K562 (cell line): ENCODE results near the gene RPL7A. TPM values are rescaled to one million over a fixed set of nuclear protein-coding genes. Genes with fewer than 3 reads are reported as not detected.
A peak's percentile ranks its signal among the peaks of the same experiment; 100 is the strongest.

Source experiments
- FOXK2 ChIP-seq, 2 experiments: fragments of 450-650 bp; IDR thresholded peaks in 1 of 2; conservative IDR thresholded peaks in 1 of 2; 2 replicates each; pipeline ENCODE4 v1.6.1; 2016; ENCODE audit warnings: low read depth in 2 of 2, mild to moderate bottlenecking in 1 of 2
- IRF2 ChIP-seq: sonication (generic); formaldehyde crosslinking; IDR thresholded peaks from 2 replicates; pipeline ENCODE4 v1.8.1; 2022; ENCODE audit warnings: mild to moderate bottlenecking, missing genetic modification reagents
- KAT2B ChIP-seq: IDR thresholded peaks from one replicate; pipeline ENCODE4 v1.6.1; 2012; ENCODE audit warnings: low read depth, mild to moderate bottlenecking, control low read depth, inconsistent platforms, low read length, moderate library complexity
- NR0B1 ChIP-seq: fragments of 450-650 bp; IDR thresholded peaks from one replicate; pipeline ENCODE4 v1.6.1; 2018; ENCODE audit warnings: mild to moderate bottlenecking, moderate library complexity; ENCODE audit not compliant: partially characterized antibody
- PCBP1 ChIP-seq: fragments of 200-400 bp; formaldehyde crosslinking; IDR thresholded peaks from 2 replicates; pipeline ENCODE4 v1.6.1; 2018; ENCODE audit warnings: mild to moderate bottlenecking, low read depth, low read length; ENCODE audit not compliant: poor library complexity, severe bottlenecking
- RFX5 ChIP-seq: IDR thresholded peaks from 2 replicates; pipeline ENCODE4 v1.6.1; 2011; ENCODE audit warnings: low read depth, mild to moderate bottlenecking, improper control_type of control experiment, low read length
- SIN3A ChIP-seq, 2 experiments: fragments of 150-350 bp in 1 of 2; IDR thresholded peaks; 2 replicates each; pipeline ENCODE4 v1.6.1; 2011 to 2016; ENCODE audit warnings: borderline replicate concordance in 2 of 2, low read depth in 2 of 2, low read length in 2 of 2, mild to moderate bottlenecking in 2 of 2, moderate library complexity in 2 of 2; ENCODE audit not compliant: control insufficient read depth in 1 of 2
- SMAD2 ChIP-seq: fragments of 150-350 bp; IDR thresholded peaks from 2 replicates; pipeline ENCODE4 v1.6.1; 2014; ENCODE audit warnings: low read depth, mild to moderate bottlenecking, low read length
- TEAD1 ChIP-seq, 2 experiments: fragments of 450-650 bp in 1 of 2; sonication (generic) in 1 of 2; formaldehyde crosslinking; IDR thresholded peaks; 2 replicates each; pipeline versions ENCODE4 v1.4.0 to v1.8.0; 2020 to 2022; ENCODE audit warnings: mild to moderate bottlenecking in 2 of 2, missing genetic modification reagents in 1 of 2
- ZBTB43 ChIP-seq: sonication (generic); formaldehyde crosslinking; IDR thresholded peaks from 2 replicates; pipeline ENCODE4 v1.8.0; 2023; ENCODE audit warnings: mild to moderate bottlenecking, missing genetic modification reagents
- ZNF584 ChIP-seq: fragments of 200-800 bp; sonication (Bioruptor generic); IDR thresholded peaks from 2 replicates; pipeline ENCODE4 v1.6.1; 2016; ENCODE audit warnings: low read depth, mild to moderate bottlenecking, missing genetic modification characterization, missing compliant biosample characterization
- polyA plus RNA-seq, 8 experiments: library from polyadenylated mRNA; depleted of rRNA in 4 of 8; stranded (reverse) in 5 of 8; unstranded in 3 of 8; fragments of >200 nt; fragmentation: Nextera tagmentation in 2 of 8; fragmentation: Illumina TruSeq in 1 of 8; extraction: Ambion mirVana in 2 of 8; extraction: Trizol in 1 of 8; gene quantifications; 2 replicates each; pipeline versions ENCODE4 v1.2.1 to v1.2.3, GENCODE V29; 2011 to 2014; ENCODE audit warnings: inconsistent platforms in 1 of 8, missing spikeins in 1 of 8
- total RNA-seq, 7 experiments: library from RNA; depleted of rRNA in 6 of 7; stranded (reverse); fragments of >200 nt in 6 of 7; fragmentation: Illumina TruSeq in 2 of 7; extraction: Trizol in 2 of 7; gene quantifications; 2 replicates each; pipeline versions ENCODE4 v1.2.1 to v1.2.3, GENCODE V29; 2011 to 2021; ENCODE audit warnings: low replicate concordance in 1 of 7

Gene RPL7A
- total and polyA plus RNA-seq, 9 of the 15 experiments (the other 6 are each of a cell fraction or from before 2014, with no cell fraction given), result 1,935 to 3,760 (median 2,652) TPM

GRCh38 chr9:133375724-133376654 is 28.0 kb downstream of the RPL7A start, which contains the start of the genes STKLD1 and SURF4 (continued):
- TF ChIP-seq NR0B1 (no peak), KAT2B (no peak), FOXK2 (conservative IDR thresholded peaks at IDR 0.05 in 1 of 2, IDR thresholded peaks at IDR 0.05 in 1 of 2; ENCODE audit: low read depth in 2 of 2) (no peak), ZBTB43 (CRISPR knock-in tag) (peak; percentile 51; the same call in 1 of the 2 replicates), RFX5 (no peak), IRF2 (no peak), PCBP1 (peak; percentile 66), SIN3A (IDR thresholded peaks at IDR 0.05; ENCODE audit: borderline replicate concordance in 2 of 2, control insufficient read depth in 1 of 2, low read depth in 2 of 2, low read length in 2 of 2) (peak; percentile 46 to 56; a peak in 2 of 4 replicates), SMAD2 (no peak), ZNF584 (CRISPR knock-in tag) (no peak), TEAD1 (CRISPR knock-in tag; IDR thresholded peaks at IDR 0.05) (peak in 1 of 2 experiments; percentile 89; a peak in 1 of 4 replicates)
